ENCODE measurements around the gene TTR. TPM values are rescaled to one million over a fixed set of nuclear protein-coding genes. Genes with fewer than 3 reads are reported as not detected.
A peak's percentile ranks its signal among the peaks of the same experiment; 100 is the strongest.

TTR gene
- total and polyA plus RNA-seq, 2 experiments from 2014 or later: not detected

- no peaks in the 10 kb centered on the region for H3K9me2 ChIP-seq (ENCODE audit: insufficient read depth)
- Mint-ChIP-seq H3K4me3 (no peak overlapping the region), H3K4me1 (peaks cover 26% of the 10 kb centered on the region; the same call in 2 of the 3 replicates), H3K27ac (no peak overlapping the region), H3K27me3 (ENCODE audit: insufficient read depth, low read depth, poor library complexity) (no peaks in the 10 kb centered on the region), H3K9me3 (no peaks in the 10 kb centered on the region), H3K36me3 (ENCODE audit: low read depth) (no peaks in the 10 kb centered on the region)
- no peaks in the 10 kb centered on the region for H3K79me2 ChIP-seq (replicated peaks; ENCODE audit: insufficient read depth)
- TF ChIP-seq EZH2phosphoT487 (IDR thresholded peaks at IDR 0.05; ENCODE audit: unreplicated experiment) (no peak), REST (IDR thresholded peaks at IDR 0.05; ENCODE audit: unreplicated experiment) (no peak), ETS1 (IDR thresholded peaks at IDR 0.05) (no peak), STAT1 (IDR thresholded peaks at IDR 0.05; ENCODE audit: unreplicated experiment) (no peak), ZNF114 (CRISPR knock-in tag; IDR thresholded peaks at IDR 0.05) (no peak), ZNF331 (CRISPR knock-in tag; IDR thresholded peaks at IDR 0.05; ENCODE audit: low read depth) (no peak), CTCF (conservative IDR thresholded peaks at IDR 0.05; ENCODE audit: low read depth in 2 of 2) (no peak), ZNF462 (CRISPR knock-in tag; IDR thresholded peaks at IDR 0.05) (no peak), EZH2 (IDR thresholded peaks at IDR 0.05; ENCODE audit: low read depth, unreplicated experiment) (no peak), JUNB (IDR thresholded peaks at IDR 0.05; ENCODE audit: unreplicated experiment) (no peak), POLR2AphosphoS5 (IDR thresholded peaks at IDR 0.05; ENCODE audit: low read depth) (no peak), NANOG (IDR thresholded peaks at IDR 0.05; ENCODE audit: borderline replicate concordance) (no peak), CREB1 (CRISPR knock-in tag; IDR thresholded peaks at IDR 0.05; ENCODE audit: low read depth) (no peak)
- no peak for ATAC-seq
- no peaks in the 10 kb centered on the region for H3K27me3 ChIP-seq (ENCODE audit: insufficient read depth)
- H2AFZ ChIP-seq: peak overlapping the region; percentile 64; the same call in 1 of the 2 replicates
- H3K4me2 ChIP-seq: no peak overlapping the region
- H3K36me3 ChIP-seq (ENCODE audit: insufficient read depth): no peaks in the 10 kb centered on the region
- H3K27ac ChIP-seq (ENCODE audit: low read depth): no peak overlapping the region
- H3K4me3 ChIP-seq: no peak overlapping the region
- DNase-seq (ENCODE audit: low spot score): no peak
- no peaks in the 10 kb centered on the region for H3F3A ChIP-seq (replicated peaks; ENCODE audit: low read depth)
- no peaks in the 10 kb centered on the region for H4K20me1 ChIP-seq (replicated peaks; ENCODE audit: insufficient read depth)
- peaks cover 10% of the 10 kb centered on the region; the same call in 1 of the 2 replicates for H3K4me1 ChIP-seq (ENCODE audit: insufficient read depth)
Measured at GRCh38 chr18:31612124-31612523, 20.4 kb downstream of the TTR start.
